CD14-positive monocyte (primary cell): ENCODE data around the gene PTPRH. TPM values are rescaled to one million over a fixed set of nuclear protein-coding genes. Genes with fewer than 3 reads are reported as not detected.

ENCODE experiments used
- DNase-seq, 3 donors: peaks; one replicate each; pipeline ENCODE4 v3.0.0-alpha.2; 2011 to 2022
- H2AFZ ChIP-seq: 2 replicates; pipeline ENCODE4 v1.6.0; 2012; ENCODE audit warnings: mild to moderate bottlenecking, low read depth, low read length, inconsistent platforms; ENCODE audit not compliant: insufficient read depth, poor library complexity, severe bottlenecking
- H3K27ac ChIP-seq, 2 donors: 1 replicate in 1 of 2; 2 replicates in 1 of 2; pipeline ENCODE4 v1.5.1; 2012 to 2013; ENCODE audit warnings: low read length in 2 of 2, control low read depth in 1 of 2, inconsistent platforms in 1 of 2, low read depth in 1 of 2, mild to moderate bottlenecking in 1 of 2
- H3K27me3 ChIP-seq, 2 donors: one replicate each; pipeline versions ENCODE4 v1.6.0 to v1.6.1; 2011 to 2013; ENCODE audit warnings: low read length in 2 of 2; ENCODE audit not compliant: control insufficient read depth in 2 of 2, insufficient read depth in 2 of 2
- H3K36me3 ChIP-seq, 2 donors: replicated peaks in 1 of 2; 1 replicate in 1 of 2; 2 replicates in 1 of 2; pipeline versions ENCODE4 v1.5.1 to v1.6.1; 2012 to 2013; ENCODE audit warnings: low read length in 2 of 2, control low read depth in 1 of 2, inconsistent platforms in 1 of 2, mild to moderate bottlenecking in 1 of 2; ENCODE audit not compliant: insufficient read depth in 2 of 2, control insufficient read depth in 1 of 2
- H3K4me1 ChIP-seq, 2 donors: 1 replicate in 1 of 2; 2 replicates in 1 of 2; pipeline versions ENCODE4 v1.5.1 to v1.6.1; 2012 to 2013; ENCODE audit warnings: low read length in 2 of 2, control low read depth in 1 of 2, inconsistent platforms in 1 of 2, mild to moderate bottlenecking in 1 of 2, moderate library complexity in 1 of 2; ENCODE audit not compliant: insufficient read depth in 2 of 2, control insufficient read depth in 1 of 2
- H3K4me2 ChIP-seq: replicated peaks from 2 replicates; pipeline ENCODE3; 2012; ENCODE audit warnings: low read length, moderate library complexity, mild to moderate bottlenecking; ENCODE audit not compliant: poor library complexity, severe bottlenecking; ENCODE audit errors: extremely low read depth
- H3K4me3 ChIP-seq, 3 experiments: fragments of 200-600 bp in 1 of 3; sonication (generic) in 1 of 3; replicated peaks in 1 of 3; 1 replicate in 2 of 3; 2 replicates in 1 of 3; pipeline ENCODE4 v1.5.1; 2011 to 2013; ENCODE audit warnings: low read length in 3 of 3, mild to moderate bottlenecking in 3 of 3, control low read depth in 2 of 3, low read depth in 2 of 3, inconsistent platforms in 1 of 3, moderate library complexity in 1 of 3
- H3K79me2 ChIP-seq: 2 replicates; pipeline ENCODE4 v1.6.0; 2012; ENCODE audit warnings: mild to moderate bottlenecking, control low read depth, inconsistent platforms, low read length, moderate library complexity; ENCODE audit not compliant: insufficient read depth
- H3K9ac ChIP-seq: 2 replicates; pipeline ENCODE4 v1.6.0; 2017; ENCODE audit warnings: low read length, mild to moderate bottlenecking; ENCODE audit not compliant: insufficient read depth, poor library complexity, severe bottlenecking
- H3K9me3 ChIP-seq, 2 donors: replicated peaks in 1 of 2; 1 replicate in 1 of 2; 2 replicates in 1 of 2; pipeline versions ENCODE4 v1.5.1 to v1.6.1; 2012 to 2013; ENCODE audit warnings: low read length in 2 of 2, control low read depth in 1 of 2; ENCODE audit not compliant: control insufficient read depth in 1 of 2, insufficient read depth in 1 of 2
- H4K20me1 ChIP-seq: 2 replicates; pipeline ENCODE4 v1.6.0; 2012; ENCODE audit warnings: mild to moderate bottlenecking, low read length, control low read depth, moderate library complexity; ENCODE audit not compliant: insufficient read depth
- H3K27ac Mint-ChIP-seq, 7 donors: one replicate each; pipeline ENCODE4 v1.8.0; 2020; ENCODE audit warnings: mild to moderate bottlenecking in 7 of 7, mixed read lengths in 7 of 7, moderate library complexity in 6 of 7, inconsistent platforms in 2 of 7
- H3K27me3 Mint-ChIP-seq, 3 donors: one replicate each; pipeline ENCODE4 v1.8.0; 2021 to 2022; ENCODE audit warnings: low read depth in 3 of 3, mild to moderate bottlenecking in 3 of 3, mixed read lengths in 3 of 3, moderate library complexity in 3 of 3, inconsistent platforms in 1 of 3
- H3K36me3 Mint-ChIP-seq, 2 donors: one replicate each; pipeline ENCODE4 v1.8.0; 2020; ENCODE audit warnings: mixed read lengths in 2 of 2, inconsistent platforms in 1 of 2, mild to moderate bottlenecking in 1 of 2
- H3K4me1 Mint-ChIP-seq: one replicate; pipeline ENCODE4 v1.8.0; 2020; ENCODE audit warnings: mild to moderate bottlenecking, mixed read lengths
- H3K4me3 Mint-ChIP-seq, 2 donors: one replicate each; pipeline ENCODE4 v1.8.0; 2020; ENCODE audit warnings: mild to moderate bottlenecking in 2 of 2, mixed read lengths in 2 of 2, moderate library complexity in 1 of 2
- H3K9me3 Mint-ChIP-seq, 7 donors: one replicate each; pipeline ENCODE4 v1.8.0; 2020 to 2022; ENCODE audit warnings: mixed read lengths in 7 of 7, mild to moderate bottlenecking in 6 of 7, moderate library complexity in 6 of 7, inconsistent platforms in 2 of 7
- CTCF ChIP-seq: fragments of 200-600 bp; IDR thresholded peaks from one replicate; pipeline ENCODE4 v1.8.0; 2022; ENCODE audit warnings: antibody characterized with exemption, mild to moderate bottlenecking
- WGBS: methylation state at CpG from one replicate; pipeline ENCODE4 v1.1.5; 2013; ENCODE audit warnings: missing lambda C conversion rate; ENCODE audit not compliant: insufficient coverage; 5-methylcytosine and 5-hydroxymethylcytosine counted together
- intact Hi-C, 2 donors: fragments of 100-400 bp; cut with micrococcal nuclease; formaldehyde crosslinking; loops; one replicate each; pipeline versions ENCODE4 v1.15.0 to v1.15.1; 2023
- polyA plus RNA-seq, 3 donors: library from polyadenylated mRNA; depleted of rRNA in 1 of 3; unstranded in 2 of 3; stranded (reverse) in 1 of 3; fragments of 300-500 nt in 2 of 3; fragments of >200 nt in 1 of 3; fragmentation: Illumina TruSeq in 2 of 3; gene quantifications; 1 replicate in 2 of 3; 2 replicates in 1 of 3; pipeline ENCODE4 v1.2.3, GENCODE V29; 2012 to 2021

The PTPRH gene
- polyA plus RNA-seq, 3 donors, result 0.08 to 0.53 TPM; not detected in 1

- Histone ChIP-seq H4K20me1 (no peaks in the 10 kb centered on the region), H3K4me2 (no peak overlapping the region), H3K4me3 (no peak overlapping the region), H3K9me3 (no peaks in the 10 kb centered on the region), H3K27ac (no peak overlapping the region), H2AFZ (no peak overlapping the region), H3K79me2 (no peaks in the 10 kb centered on the region), H3K27me3 (no peaks in the 10 kb centered on the region), H3K36me3 (no peaks in the 10 kb centered on the region), H3K4me1 (peaks cover 0 to 4% of the 10 kb centered on the region in 2 donors), H3K9ac (no peak overlapping the region)
- peaks cover 15% of the 10 kb centered on the region for H3K4me1 Mint-ChIP-seq
- H3K27ac Mint-ChIP-seq, result peak overlapping the region in 2 of 7 donors; percentile 25 to 86
- H3K27me3 Mint-ChIP-seq, result peaks cover 11 to 29% (median 19%) of the 10 kb centered on the region in 3 donors
- WGBS, result 68% methylated on average over 14 of the region's 15 CpGs
- H3K9me3 Mint-ChIP-seq, result peaks cover 0 to 1% (median 0%) of the 10 kb centered on the region in 7 donors
- H3K4me3 Mint-ChIP-seq, result peak overlapping the region in 1 of 2 donors; percentile 27
- DNase-seq, result no peak
- no peaks in the 10 kb centered on the region for H3K36me3 Mint-ChIP-seq
- TF ChIP-seq CTCF, result no peak
- intact Hi-C loops, result no loop called here
These were observed 19.9 kb downstream of the PTPRH start for GRCh38 chr19:55189403-55189835.

- no peak overlapping the region for H3K4me2 ChIP-seq
- Mint-ChIP-seq H3K4me3 (peak overlapping the region in 1 of 2 donors; percentile 52), H3K9me3 (peaks cover 0 to 1% (median 0%) of the 10 kb centered on the region in 7 donors), H3K27me3 (peaks cover 9 to 24% (median 17%) of the 10 kb centered on the region in 3 donors), H3K36me3 (no peaks in the 10 kb centered on the region), H3K27ac (peak overlapping the region in 1 of 7 donors; percentile 17), H3K4me1 (peaks cover 12% of the 10 kb centered on the region)
- no peak overlapping the region for H3K9ac ChIP-seq
- TF ChIP-seq CTCF, result no peak
- intact Hi-C loops, result no loop called here
- H3K9me3 ChIP-seq, result no peaks in the 10 kb centered on the region
- WGBS, result 22% methylated on average over 7 of the region's 8 CpGs
- no peak overlapping the region for H3K27ac ChIP-seq
- peak overlapping the region; percentile 29 for H2AFZ ChIP-seq
- no peaks in the 10 kb centered on the region for H3K79me2 ChIP-seq
- H3K4me3 ChIP-seq, result no peak overlapping the region
- no peak for DNase-seq
- H3K4me1 ChIP-seq, result peaks cover 0 to 4% of the 10 kb centered on the region in 2 donors
- H4K20me1 ChIP-seq, result no peaks in the 10 kb centered on the region
- H3K36me3 ChIP-seq, result no peaks in the 10 kb centered on the region
- no peaks in the 10 kb centered on the region for H3K27me3 ChIP-seq
These were observed 20.7 kb downstream of the PTPRH start for GRCh38 chr19:55188625-55189024.
